GM12892 (cell line): Measurements from ENCODE around the gene FN1.

Experiments used
- POLR2AphosphoS5 ChIP-seq: IDR thresholded peaks from 2 replicates; pipeline ENCODE4 v1.6.1; 2011; ENCODE audit warnings: low read depth, low read length, control low read depth
- TAF1 ChIP-seq: IDR thresholded peaks from 2 replicates; pipeline ENCODE4 v1.6.1; 2011; ENCODE audit warnings: low read depth, mild to moderate bottlenecking, control low read depth, low read length, borderline replicate concordance

DNA sequence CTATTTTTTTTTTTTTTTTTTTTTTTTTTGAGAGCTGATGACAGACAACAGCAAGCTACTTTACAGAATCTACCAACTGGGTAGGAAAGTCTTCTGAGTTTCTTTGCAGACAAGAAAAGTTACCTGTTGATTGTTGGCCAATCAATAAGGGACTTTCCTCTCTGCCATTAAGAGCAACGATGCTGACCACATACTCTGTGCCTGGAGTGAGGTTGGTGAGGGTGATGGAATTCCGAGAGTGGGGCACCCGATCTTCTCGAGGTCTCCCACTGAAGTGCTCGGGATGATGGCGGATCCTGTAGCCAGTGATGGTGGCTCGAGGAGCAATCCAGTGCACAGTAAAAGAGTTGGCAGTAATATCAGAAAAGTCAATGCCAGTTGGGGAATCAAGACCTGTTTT, 49.3 kb downstream of the FN1 start:
- TF ChIP-seq TAF1 = no peak
- TF ChIP-seq POLR2AphosphoS5 = no peak
